Loucy (cell line): Measurements from ENCODE around the gene TICAM1.

Source experiments
- H2AFZ ChIP-seq: fragments of 200-600 bp; sonication (generic); 2 replicates; pipeline ENCODE4 v1.6.0; 2016; ENCODE audit warnings: antibody characterized with exemption, mild to moderate bottlenecking, low read length, moderate library complexity
- H3F3A ChIP-seq: fragments of 200-600 bp; 2 replicates; pipeline ENCODE4 v1.6.0; 2016; ENCODE audit warnings: antibody characterized with exemption, low read depth, mild to moderate bottlenecking
- H3K27me3 ChIP-seq: fragments of 200-600 bp; sonication (generic); 2 replicates; pipeline ENCODE4 v1.6.1; 2014; ENCODE audit warnings: low read length, mild to moderate bottlenecking; ENCODE audit not compliant: insufficient read depth, poor library complexity, severe bottlenecking
- H3K36me3 ChIP-seq: fragments of 200-600 bp; sonication (generic); 2 replicates; pipeline ENCODE4 v1.6.1; 2016; ENCODE audit warnings: low read length; ENCODE audit not compliant: insufficient read depth
- H3K4me1 ChIP-seq: fragments of 200-600 bp; sonication (generic); 2 replicates; pipeline ENCODE4 v1.5.1; 2014; ENCODE audit warnings: low read length, mild to moderate bottlenecking; ENCODE audit not compliant: insufficient read depth, poor library complexity, severe bottlenecking
- H3K4me2 ChIP-seq: fragments of 200-600 bp; sonication (generic); 2 replicates; pipeline ENCODE4 v1.6.0; 2014; ENCODE audit warnings: antibody characterized with exemption, low read length, low read depth, mild to moderate bottlenecking; ENCODE audit not compliant: poor library complexity, severe bottlenecking
- H3K4me3 ChIP-seq: fragments of 200-600 bp; sonication (generic); 2 replicates; pipeline ENCODE4 v1.5.1; 2014; ENCODE audit warnings: low read length, mild to moderate bottlenecking, mixed read lengths; ENCODE audit not compliant: poor library complexity, severe bottlenecking
- H3K79me2 ChIP-seq: fragments of 200-600 bp; sonication (generic); 2 replicates; pipeline ENCODE4 v1.6.1; 2014; ENCODE audit warnings: low read length; ENCODE audit not compliant: insufficient read depth
- H3K9ac ChIP-seq: fragments of 200-600 bp; sonication (generic); 2 replicates; pipeline ENCODE4 v1.6.0; 2014; ENCODE audit warnings: mild to moderate bottlenecking, low read depth, low read length, moderate library complexity; ENCODE audit not compliant: poor library complexity, severe bottlenecking
- H3K9me2 ChIP-seq: fragments of 200-600 bp; sonication (generic); replicated peaks from 2 replicates; pipeline ENCODE4 v1.6.1; 2016; ENCODE audit warnings: low read depth, low read length, mixed read lengths
- H3K9me3 ChIP-seq: fragments of 200-600 bp; sonication (generic); 2 replicates; pipeline ENCODE4 v1.6.1; 2014; ENCODE audit warnings: mild to moderate bottlenecking, antibody characterized with exemption, low read length, low read depth; ENCODE audit not compliant: insufficient read depth
- H4K20me1 ChIP-seq: fragments of 200-600 bp; sonication (generic); 2 replicates; pipeline ENCODE4 v1.6.0; 2014; ENCODE audit warnings: antibody characterized with exemption, low read length, mild to moderate bottlenecking; ENCODE audit not compliant: insufficient read depth, poor library complexity, severe bottlenecking
- EZH2phosphoT487 ChIP-seq: fragments of 200-600 bp; IDR thresholded peaks from 2 replicates; pipeline ENCODE4 v1.6.1; 2018; ENCODE audit warnings: antibody characterized with exemption, mild to moderate bottlenecking, moderate library complexity, borderline replicate concordance
- TF ChIP-seq, protein P1 (sequence below): fragments of 200-600 bp; sonication (generic); conservative IDR thresholded peaks from 2 replicates; pipeline ENCODE4 v1.5.1; 2014; ENCODE audit warnings: mild to moderate bottlenecking, antibody characterized with exemption, low read length

TICAM1 gene

DNA sequence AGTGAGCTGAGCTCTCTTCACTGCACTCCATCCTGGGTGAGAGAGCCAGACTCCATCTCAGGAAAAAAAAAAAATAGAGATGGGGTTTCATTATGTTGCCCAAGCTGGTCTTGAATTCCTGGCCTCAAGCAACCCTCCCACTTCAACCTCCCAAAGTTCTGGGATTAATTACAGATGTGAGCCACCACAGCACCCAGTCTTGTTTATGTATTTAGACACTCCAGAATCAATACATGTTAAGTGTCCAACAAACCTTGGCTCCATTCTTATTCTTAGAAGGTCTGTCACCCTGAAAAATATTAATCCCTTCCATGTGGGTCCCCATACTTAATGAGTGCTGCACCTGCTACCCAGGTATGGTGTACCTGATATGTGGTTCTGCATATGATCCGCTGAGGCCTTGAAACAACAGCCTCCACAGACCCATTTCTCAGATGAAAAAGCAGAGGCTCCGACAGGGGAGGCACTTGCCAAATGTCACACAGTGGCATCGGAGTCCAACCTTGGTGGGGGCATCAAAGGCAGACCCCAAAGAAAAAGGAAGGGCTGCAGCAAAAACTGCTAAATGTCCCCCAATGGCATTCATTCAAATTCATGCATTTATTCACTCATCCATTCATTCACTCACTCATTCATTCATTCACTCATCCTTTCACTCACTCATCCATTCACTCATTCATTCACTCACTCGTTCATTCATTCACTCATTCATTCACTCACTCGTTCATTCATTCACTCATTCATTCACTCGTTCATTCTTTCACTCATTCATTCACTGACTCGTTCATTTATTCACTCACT is 16.7 kb downstream of the TICAM1 start:
- H3K9ac ChIP-seq, result no peak overlapping the region
- H3K4me2 ChIP-seq, result peak overlapping the region; percentile 63
- peak overlapping the region; percentile 83; the same call in 1 of the 2 replicates for H2AFZ ChIP-seq
- H3K27me3 ChIP-seq, result no peaks in the 10 kb centered on the region
- peaks cover 21% of the 10 kb centered on the region; the same call in 1 of the 2 replicates for H3K36me3 ChIP-seq
- no peaks in the 10 kb centered on the region for H3K79me2 ChIP-seq
- peaks cover 7% of the 10 kb centered on the region for H3K4me1 ChIP-seq
- TF ChIP-seq EZH2phosphoT487, result no peak
- TF ChIP-seq, protein P1, sequence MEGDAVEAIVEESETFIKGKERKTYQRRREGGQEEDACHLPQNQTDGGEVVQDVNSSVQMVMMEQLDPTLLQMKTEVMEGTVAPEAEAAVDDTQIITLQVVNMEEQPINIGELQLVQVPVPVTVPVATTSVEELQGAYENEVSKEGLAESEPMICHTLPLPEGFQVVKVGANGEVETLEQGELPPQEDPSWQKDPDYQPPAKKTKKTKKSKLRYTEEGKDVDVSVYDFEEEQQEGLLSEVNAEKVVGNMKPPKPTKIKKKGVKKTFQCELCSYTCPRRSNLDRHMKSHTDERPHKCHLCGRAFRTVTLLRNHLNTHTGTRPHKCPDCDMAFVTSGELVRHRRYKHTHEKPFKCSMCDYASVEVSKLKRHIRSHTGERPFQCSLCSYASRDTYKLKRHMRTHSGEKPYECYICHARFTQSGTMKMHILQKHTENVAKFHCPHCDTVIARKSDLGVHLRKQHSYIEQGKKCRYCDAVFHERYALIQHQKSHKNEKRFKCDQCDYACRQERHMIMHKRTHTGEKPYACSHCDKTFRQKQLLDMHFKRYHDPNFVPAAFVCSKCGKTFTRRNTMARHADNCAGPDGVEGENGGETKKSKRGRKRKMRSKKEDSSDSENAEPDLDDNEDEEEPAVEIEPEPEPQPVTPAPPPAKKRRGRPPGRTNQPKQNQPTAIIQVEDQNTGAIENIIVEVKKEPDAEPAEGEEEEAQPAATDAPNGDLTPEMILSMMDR, result no peak
- H3F3A ChIP-seq, result no peaks in the 10 kb centered on the region
- peak overlapping the region; percentile 62 for H3K4me3 ChIP-seq
- H3K9me2 ChIP-seq, result no peaks in the 10 kb centered on the region
- no peaks in the 10 kb centered on the region for H4K20me1 ChIP-seq
- H3K9me3 ChIP-seq, result no peaks in the 10 kb centered on the region

DNA sequence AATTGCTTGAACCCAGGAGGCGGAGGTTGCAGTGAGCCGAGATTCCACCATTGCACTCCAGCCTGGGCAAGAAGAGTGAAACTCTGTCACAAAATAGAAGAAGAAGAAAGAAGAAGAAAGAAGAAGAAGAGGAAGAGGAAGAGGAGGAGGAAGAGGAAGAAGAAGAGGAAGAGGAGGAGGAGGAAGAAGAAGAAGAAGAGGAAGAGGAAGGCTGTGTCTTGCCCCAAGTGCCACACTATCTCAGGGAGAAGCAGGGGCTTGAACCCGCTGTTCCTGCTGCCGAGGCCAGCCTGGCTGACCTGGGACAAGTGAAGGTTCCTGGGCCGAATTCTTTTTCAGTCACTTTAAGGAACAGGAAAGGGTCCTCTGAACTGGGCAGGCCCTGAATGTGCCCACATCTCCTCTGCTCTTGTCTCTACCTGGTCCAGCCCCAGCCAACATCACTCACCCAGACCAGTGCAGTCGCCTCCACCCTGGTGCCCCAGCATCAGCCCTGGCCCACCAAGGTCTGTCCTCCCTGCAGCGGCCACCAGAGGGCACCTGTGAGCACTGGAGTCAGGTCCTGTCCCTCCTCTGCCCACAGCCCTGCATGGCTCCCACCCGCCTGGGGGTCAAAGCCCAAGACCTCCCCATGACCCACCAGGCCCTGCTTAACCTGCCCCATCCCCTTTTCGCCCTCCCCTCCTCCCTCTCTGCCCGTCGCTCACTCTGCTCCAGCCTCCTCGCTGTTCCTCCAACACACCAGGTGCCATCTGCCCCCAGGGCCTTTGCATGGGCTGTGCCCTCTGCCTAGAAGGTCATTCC is 20.0 kb downstream of the TICAM1 start:
- Histone ChIP-seq H3K36me3 (peaks cover 4% of the 10 kb centered on the region; the same call in 1 of the 2 replicates), H3K4me2 (no peak overlapping the region), H3K9ac (no peak overlapping the region), H3K4me1 (peaks cover 7% of the 10 kb centered on the region), H3K79me2 (no peaks in the 10 kb centered on the region), H3K27me3 (no peaks in the 10 kb centered on the region), H2AFZ (no peak overlapping the region), H4K20me1 (no peaks in the 10 kb centered on the region), H3K9me3 (no peaks in the 10 kb centered on the region), H3F3A (no peaks in the 10 kb centered on the region), H3K4me3 (no peak overlapping the region), H3K9me2 (no peaks in the 10 kb centered on the region)
- TF ChIP-seq, protein P1, result peak; percentile 80
- TF ChIP-seq EZH2phosphoT487, result no peak

DNA sequence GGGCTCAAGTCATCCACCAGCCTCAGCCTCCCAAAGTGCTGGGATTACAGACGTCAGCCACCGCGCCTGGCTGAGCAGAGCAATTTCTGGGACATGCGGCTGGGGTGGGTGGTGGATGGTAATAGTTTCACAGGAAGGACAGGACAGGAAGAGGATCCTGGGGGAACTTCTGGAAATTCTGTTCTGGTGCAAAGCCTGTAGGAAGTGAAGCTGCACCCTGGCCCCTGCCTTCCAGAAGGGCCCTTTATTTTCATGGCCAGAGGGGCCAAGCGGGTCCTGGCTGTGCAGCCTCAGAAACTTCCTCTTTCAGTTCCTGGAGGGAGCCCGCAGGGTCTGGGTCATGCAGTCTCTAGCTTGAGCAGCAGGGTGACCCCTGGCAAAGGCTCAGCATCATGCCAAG is 24.3 kb downstream of the TICAM1 start:
- Histone ChIP-seq H2AFZ (no peak overlapping the region), H3K9me3 (no peaks in the 10 kb centered on the region), H3K4me2 (no peak overlapping the region), H3K4me1 (no peaks in the 10 kb centered on the region), H4K20me1 (no peaks in the 10 kb centered on the region), H3K79me2 (no peaks in the 10 kb centered on the region), H3K9ac (no peak overlapping the region), H3K36me3 (no peaks in the 10 kb centered on the region), H3F3A (no peaks in the 10 kb centered on the region), H3K4me3 (no peak overlapping the region), H3K27me3 (no peaks in the 10 kb centered on the region), H3K9me2 (no peaks in the 10 kb centered on the region)
- TF ChIP-seq, protein P1, result no peak
- no peak for TF ChIP-seq EZH2phosphoT487
